Measurements from ENCODE around the gene TGFBR2. TPM values are rescaled to one million over a fixed set of nuclear protein-coding genes. Genes with fewer than 3 reads are reported as not detected.

TGFBR2 gene
- total RNA-seq, 3 donors from 2014 or later, result 104 to 114 (median 111) TPM

GRCh38 chr3:30733696-30734095, 127.3 kb downstream of the TGFBR2 start:
- Mint-ChIP-seq H3K27me3 (ENCODE audit: low read depth) (no peaks in the 10 kb centered on the region), H3K4me1 (ENCODE audit: low read depth) (peaks cover 36% of the 10 kb centered on the region), H3K9me3 (no peaks in the 10 kb centered on the region), H3K36me3 (ENCODE audit: insufficient read depth) (no peaks in the 10 kb centered on the region), H3K4me3 (no peak overlapping the region)
- no peak for DNase-seq
- ATAC-seq, result no peak

- Mint-ChIP-seq H3K27me3 (ENCODE audit: low read depth) (no peaks in the 10 kb centered on the region), H3K4me1 (ENCODE audit: low read depth) (peaks cover 16% of the 10 kb centered on the region), H3K4me3 (no peak overlapping the region), H3K36me3 (ENCODE audit: insufficient read depth) (no peaks in the 10 kb centered on the region), H3K9me3 (no peaks in the 10 kb centered on the region)
- DNase-seq (no peak), ATAC-seq (peak; percentile 58 to 61)
These were observed 131.5 kb downstream of the TGFBR2 start for GRCh38 chr3:30737743-30738499.

DNA sequence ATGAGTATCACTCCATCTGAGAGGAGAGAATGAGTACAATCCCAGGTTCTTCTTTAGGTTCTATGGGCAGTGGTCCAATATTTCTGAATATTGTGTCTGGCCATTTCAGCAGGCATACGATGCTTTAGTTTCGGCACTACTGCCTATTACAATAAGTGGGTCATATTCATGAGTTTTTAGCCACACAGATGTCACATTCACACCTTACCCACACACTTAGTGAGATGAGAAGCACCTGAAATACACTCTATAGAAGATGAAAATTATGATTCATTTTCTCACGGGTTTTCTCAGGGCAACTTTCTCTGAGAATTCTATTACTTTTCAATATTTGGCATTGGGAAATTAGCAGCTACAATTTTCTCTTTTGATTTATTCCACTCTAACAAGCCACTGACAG, 132.2 kb downstream of the TGFBR2 start:
- no peaks in the 10 kb centered on the region for H3K36me3 Mint-ChIP-seq (ENCODE audit: insufficient read depth)
- no peaks in the 10 kb centered on the region for H3K27me3 Mint-ChIP-seq (ENCODE audit: low read depth)
- ATAC-seq (peak; percentile 66 to 74), DNase-seq (no peak)
- H3K4me3 Mint-ChIP-seq, result no peak overlapping the region
- H3K4me1 Mint-ChIP-seq (ENCODE audit: low read depth), result peaks cover 19% of the 10 kb centered on the region
- H3K9me3 Mint-ChIP-seq, result no peaks in the 10 kb centered on the region

- no peaks in the 10 kb centered on the region for H3K36me3 Mint-ChIP-seq (ENCODE audit: insufficient read depth)
- peaks cover 12% of the 10 kb centered on the region for H3K4me1 Mint-ChIP-seq (ENCODE audit: low read depth)
- H3K9me3 Mint-ChIP-seq, result no peaks in the 10 kb centered on the region
- H3K4me3 Mint-ChIP-seq, result no peak overlapping the region
- no peaks in the 10 kb centered on the region for H3K27me3 Mint-ChIP-seq (ENCODE audit: low read depth)
- DNase-seq (no peak), ATAC-seq (no peak)
These were observed 135.5 kb downstream of the TGFBR2 start for GRCh38 chr3:30741889-30742288.

DNA sequence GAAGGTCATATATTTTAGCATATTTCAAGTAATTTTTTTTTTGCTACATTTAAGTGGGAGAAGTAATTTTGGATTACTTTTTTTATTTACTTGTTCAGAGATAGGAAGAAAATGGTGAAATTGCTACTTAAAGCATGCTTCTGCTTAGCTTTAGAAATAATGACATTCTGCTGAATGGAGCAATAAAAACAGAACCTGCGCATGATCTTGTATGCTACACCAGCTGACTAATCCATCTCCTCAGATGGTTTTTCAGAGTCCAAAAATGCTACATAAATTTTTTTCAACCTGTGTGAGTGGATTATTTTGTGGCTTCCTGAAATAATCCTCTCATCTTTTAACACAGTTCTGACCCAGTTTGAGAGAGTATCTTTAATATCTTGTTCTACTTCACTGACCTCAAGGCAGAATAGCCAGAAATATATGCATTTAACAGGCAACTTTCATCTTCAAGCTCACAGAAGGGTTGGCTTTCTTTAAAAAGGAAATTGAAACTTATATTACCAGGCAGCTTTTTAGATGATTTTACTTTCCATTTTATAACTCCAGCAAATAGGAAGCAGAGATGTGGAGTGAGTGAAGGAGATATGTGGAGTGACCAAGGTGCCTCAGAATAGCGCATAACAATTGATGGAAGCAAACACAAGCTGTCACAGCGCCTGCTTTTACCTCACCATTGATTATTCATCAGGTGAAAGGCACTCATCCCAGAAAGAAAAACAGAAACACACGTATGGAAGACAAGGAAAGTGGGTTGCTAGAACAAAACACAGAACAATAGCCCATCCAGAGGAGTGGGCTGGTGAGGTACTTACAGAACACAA, 136.6 kb downstream of the TGFBR2 start:
- H3K27me3 Mint-ChIP-seq (ENCODE audit: low read depth), result no peaks in the 10 kb centered on the region
- ATAC-seq, result no peak
- no peaks in the 10 kb centered on the region for H3K36me3 Mint-ChIP-seq (ENCODE audit: insufficient read depth)
- H3K4me1 Mint-ChIP-seq (ENCODE audit: low read depth), result peaks cover 12% of the 10 kb centered on the region
- no peak for DNase-seq
- H3K9me3 Mint-ChIP-seq, result no peaks in the 10 kb centered on the region
- no peak overlapping the region for H3K4me3 Mint-ChIP-seq

Measured in activated T-cell treated with anti-CD3 and anti-CD28 coated beads, Interleukin-2, amount 50 U/mL, for 4 hours (primary cell).